HG03575 (cell line): ENCODE data around the gene NRIP3.

Source experiments
- ATAC-seq: cut with Tn5 transposase; IDR thresholded peaks from one replicate; pipeline ENCODE4 v1.9.1; 2021; ENCODE audit not compliant: unreplicated experiment, insufficient number of reproducible peaks, low FRiP score; ENCODE audit errors: extremely low read depth

The NRIP3 gene

DNA sequence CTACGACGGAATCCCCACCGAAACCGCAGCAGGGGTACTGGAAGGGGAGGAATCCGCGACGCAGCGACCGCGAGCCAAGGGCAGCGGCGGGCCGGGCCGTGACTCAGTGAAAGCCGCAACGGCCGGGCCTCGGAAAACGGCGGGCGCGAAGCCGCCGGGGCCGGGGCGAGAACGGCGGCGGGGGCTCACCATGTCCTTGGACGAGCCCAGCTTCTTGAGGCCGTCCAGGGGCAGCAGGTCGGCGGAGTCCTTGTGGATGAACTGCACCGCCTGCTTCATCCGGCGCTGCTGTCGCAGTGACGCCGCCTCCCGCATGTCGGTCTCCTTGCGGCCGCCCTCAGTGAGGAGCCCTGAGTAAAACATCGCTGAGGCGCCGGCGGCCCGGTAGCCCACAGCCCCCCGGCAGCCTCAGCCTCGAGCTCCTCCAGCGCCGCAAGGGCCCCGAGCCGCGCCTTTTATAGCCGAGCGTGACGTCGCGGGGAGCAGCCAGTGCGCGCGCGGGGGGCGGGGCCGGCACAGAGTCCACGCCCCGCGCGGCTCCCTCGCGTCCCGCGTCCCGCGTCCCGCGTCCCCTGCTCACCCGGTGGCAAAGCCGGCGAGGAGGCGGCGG is at the start of gene NRIP3:
Gene NRIP3, minus strand, starts transcription at position 429 of the 610 bp plus-strand sequence. Its CDS starts 66 bp downstream, at position 363.
- no peak for ATAC-seq

DNA sequence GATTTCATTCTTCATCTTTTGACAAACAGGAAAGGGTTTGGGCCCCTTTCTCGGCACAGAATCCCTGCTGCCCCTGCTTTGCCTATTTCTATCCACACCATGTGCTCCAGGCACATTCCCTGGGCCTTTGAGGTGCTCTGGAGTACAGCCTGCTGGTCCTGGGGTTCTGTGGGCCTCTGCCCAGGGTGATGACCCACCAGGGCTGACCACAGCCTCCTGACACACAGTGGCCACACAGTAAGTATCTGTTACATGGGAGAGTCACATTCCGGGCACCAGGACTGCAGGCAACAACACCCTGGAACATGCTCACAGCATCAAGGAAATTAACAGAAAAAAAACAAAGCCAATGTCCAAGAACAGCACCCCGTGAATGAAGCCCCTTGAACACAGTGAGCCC is 48.5 kb upstream of the NRIP3 start:
- no peak for ATAC-seq

DNA sequence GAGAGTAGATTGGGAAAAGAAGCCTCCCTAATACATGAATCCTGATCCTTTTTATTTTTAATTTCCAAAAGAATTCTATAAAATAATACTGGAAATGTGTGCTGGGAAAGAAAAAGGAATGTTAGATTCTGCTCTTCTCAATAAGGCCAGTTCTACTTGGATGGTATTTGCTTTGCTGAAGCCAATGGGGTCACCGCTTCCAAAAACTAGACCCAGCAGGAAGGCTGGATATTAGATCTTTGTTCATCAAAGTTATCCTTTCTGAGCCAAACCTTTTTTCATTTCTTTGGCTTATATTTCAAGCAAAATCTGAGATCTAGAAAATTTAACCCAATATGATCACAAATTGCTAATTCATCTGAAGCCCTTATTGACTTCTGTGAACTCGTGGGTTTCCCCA is 46.2 kb upstream of the NRIP3 start:
- no peak for ATAC-seq

DNA sequence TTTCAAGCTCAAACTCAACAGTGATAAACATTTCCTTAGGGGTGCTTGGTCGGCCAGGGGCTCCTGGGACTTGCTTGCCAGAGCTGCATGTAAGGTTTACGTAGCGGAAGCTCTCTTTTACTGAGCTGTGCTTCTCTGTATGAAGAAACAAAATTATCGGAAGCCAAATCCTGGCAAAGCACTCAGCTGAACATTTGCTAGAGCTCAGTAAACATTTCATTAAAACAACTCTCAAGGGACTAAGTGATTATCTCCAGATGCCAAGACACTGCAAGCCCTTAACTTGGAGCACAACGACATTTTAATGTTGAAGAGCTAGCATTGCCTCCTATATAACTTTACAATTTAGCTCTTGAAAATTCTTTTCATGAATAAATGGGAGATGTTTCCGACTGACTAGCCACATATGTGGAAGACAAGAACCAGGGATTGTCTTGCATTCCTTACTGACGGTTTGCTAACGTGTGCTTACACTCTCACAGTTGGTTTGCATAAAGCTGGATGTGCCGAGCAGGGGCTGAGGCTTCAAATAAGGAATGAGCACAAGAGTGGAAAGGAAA is 44.2 kb upstream of the NRIP3 start:
- no peak for ATAC-seq

DNA sequence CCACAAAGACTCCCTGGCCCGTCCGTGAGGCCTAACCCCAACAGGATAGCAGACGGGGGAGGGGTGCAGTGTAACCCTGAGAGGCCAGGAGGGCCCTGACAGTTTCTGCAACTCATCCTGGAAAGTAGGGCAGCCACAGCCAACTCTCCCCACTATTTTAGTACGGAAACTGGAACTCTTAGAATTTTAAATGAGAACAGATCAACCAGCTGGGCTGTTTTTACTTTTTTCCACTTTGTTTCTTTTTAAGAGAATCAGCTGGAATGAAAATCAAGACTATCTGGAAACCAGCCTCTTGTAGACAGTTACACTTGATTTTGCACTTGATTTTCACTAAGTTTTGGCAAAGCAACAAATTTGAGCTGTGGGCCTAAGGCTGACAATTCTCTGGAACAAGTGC is 42.7 kb upstream of the NRIP3 start:
- ATAC-seq: no peak

DNA sequence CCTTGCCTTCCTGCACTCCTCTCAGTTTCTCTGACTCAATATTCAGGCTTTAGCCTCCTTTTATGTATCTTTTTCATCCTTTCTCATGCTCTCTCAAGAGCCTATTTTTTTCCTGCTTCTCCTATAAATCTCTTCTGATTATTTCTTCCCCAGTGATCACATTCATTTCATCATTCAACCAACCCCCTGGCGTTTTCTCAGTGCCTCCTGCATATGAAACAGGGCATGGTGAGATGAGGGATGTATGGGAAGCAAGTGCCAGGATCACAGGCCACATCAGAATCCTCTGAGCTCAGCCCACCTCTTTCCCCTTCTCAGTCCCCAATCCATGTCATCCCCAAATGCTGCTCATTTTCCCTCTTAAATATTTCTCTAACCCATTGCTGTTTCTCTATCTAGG is 38.7 kb upstream of the NRIP3 start:
- ATAC-seq: no peak

DNA sequence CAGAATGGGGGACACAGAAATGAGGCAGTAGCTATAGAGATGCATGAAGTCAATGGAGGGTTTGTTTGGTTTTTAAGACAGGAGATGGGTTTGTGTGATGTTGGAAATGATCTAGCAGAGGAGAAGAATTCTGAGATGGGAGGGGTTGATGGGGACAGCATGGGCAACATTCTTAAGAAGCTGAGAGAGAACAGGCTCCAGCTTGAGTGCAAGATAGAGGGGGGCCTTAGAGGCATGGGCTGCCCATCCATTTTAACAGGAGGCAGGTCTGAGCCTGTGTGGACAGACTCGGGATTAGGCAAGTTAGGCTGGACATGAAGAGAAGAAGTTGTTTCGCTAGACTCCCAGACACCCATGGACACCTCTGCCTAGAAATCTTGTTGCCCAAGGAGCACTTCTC is 37.9 kb upstream of the NRIP3 start:
- ATAC-seq: no peak

DNA sequence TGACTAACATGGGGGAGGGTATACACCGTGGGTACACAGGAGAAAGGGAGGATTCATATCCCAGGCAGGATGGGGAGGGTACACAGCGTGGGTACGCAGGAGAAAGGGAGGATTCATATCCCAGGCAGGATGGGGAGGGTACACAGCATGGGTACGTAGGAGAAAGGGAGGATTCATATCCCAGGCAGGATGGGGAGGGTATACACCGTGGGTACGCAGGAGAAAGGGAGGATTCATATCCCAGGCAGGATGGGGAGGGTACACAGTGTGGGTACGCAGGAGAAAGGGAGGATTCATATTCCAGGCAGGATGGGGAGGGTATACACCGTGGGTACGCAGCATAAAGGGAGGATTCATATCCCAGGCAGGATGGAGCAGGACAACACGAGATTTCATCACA is 36.6 kb upstream of the NRIP3 start:
- ATAC-seq: no peak

DNA sequence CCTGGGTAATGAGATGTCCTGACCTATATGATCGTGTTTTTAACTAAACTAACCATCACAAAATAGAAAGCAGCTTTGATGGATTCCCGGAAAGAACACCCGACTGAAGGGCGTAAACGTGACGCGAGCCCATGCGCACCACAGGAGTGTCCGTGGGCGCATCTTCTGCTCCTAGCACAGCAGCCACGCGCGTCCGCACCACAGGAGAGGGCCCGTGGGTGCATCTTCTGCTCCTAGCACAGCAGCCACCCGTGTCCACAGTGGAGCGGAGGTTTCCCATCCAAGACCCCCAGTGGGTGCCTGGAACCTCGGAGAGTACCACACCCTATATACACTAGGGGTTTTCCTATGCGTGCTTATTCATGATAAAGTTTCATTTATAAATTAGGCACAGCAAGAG is 36.1 kb upstream of the NRIP3 start:
- ATAC-seq: no peak

DNA sequence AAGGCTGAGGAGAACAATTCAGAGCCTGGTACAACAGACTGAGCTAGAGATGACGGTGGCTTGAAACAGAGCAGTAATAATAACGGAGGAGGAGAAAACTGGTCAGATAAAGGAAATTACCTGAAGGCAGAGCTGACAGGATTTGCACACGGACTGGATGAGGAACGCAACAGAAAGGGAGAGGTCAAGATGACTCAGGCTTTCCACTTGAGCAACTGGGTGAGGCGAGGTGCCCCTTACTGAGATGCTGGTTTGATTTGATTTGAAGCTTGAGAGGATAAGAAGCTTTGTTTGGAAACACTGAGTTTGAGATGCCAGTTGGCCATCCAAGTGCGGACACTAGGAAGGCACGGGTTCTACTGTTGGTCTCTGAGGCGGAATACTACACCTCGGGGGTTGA is 35.4 kb upstream of the NRIP3 start:
- no peak for ATAC-seq

DNA sequence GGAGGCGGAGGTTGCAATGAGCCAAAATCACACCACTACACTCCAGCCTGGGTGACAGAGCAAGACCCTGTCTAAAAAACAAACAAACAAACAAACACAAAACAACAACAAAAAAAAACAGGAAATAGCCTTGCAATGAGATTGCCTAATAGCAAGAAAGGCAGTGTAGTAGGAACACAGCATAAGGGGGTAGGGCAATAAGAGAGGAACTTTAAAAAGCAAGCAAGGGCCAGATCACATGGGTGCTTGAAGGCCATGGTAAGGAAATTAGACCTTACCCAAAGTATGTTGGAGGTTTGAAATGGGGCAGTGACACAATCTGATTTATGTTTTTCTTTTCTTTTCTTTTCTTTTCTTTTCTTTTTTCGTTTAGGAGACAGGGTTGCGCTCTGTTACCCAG is 34.7 kb upstream of the NRIP3 start:
- no peak for ATAC-seq

DNA sequence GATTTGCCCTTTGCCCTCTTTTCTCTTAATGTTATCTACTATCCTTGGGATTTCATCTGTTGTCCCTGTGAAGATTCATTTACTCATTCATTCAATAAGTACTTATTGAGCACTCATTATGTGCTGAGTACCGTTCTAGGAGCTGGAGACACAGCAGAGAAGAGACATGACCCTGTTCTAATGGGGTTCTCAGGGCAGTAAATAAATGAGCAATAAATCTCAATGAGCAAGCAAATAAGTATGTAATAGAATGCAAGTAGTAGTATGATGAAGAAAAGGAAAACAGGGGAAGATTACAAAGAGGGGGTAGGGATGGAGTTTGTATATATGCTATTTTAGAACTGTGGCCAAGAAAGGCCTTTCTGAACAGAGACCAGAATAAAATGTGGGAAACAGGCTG is 34.2 kb upstream of the NRIP3 start:
- ATAC-seq: no peak

DNA sequence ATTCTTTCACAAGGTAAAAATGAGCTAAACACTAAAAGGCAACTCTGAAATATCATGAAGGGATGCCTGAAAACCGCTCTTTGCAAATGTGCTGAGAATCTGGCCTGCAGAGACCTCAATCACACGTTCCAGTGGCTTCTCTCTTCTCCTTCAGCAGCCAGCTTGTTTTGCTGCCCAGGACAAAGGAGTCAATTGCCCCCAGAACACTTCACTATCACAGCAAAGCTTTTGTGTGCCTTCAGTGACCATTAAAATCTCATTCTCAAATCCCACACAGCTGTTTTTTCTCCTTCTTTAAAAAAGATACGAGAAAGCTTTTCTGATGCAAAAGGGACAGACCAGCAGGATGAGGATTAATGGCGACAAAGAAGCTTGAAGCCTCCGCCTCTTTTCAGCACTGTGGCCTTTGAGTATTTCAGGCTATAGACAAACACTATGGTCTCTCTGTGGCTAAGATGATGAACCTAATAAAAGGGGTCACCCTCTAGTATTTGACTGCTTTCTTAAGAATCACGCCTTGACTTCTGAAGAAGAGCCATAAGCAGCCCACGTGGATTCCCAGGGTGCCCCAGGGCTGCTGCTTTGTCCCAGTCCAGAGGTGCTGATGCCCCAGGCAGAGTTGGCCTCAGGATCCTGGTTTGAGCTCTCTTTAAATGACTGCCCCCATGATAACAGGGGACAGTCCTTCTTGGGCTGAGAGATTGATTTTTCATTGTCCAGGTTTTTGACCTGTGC is 33.4 kb upstream of the NRIP3 start:
- ATAC-seq: no peak

DNA sequence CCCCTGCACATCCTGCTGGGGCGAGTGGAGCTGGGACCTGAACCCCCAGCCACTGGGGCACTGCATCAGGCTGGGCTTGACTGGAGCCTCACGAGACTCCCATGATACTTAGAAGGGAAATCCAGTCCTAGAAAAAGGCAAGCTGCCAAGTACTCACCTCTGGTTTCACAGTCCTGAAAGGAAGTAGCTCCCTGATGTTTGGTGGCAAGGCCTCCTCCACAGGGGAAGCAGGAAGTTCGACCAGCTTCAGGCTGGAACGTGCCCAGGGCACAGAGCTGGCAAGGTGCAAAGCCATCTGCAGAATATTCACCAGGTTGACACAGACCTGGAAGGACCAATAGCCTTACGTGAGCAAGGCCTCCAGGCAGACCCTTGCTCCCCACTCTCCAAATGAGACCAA is 26.8 kb upstream of the NRIP3 start:
- ATAC-seq: no peak

DNA sequence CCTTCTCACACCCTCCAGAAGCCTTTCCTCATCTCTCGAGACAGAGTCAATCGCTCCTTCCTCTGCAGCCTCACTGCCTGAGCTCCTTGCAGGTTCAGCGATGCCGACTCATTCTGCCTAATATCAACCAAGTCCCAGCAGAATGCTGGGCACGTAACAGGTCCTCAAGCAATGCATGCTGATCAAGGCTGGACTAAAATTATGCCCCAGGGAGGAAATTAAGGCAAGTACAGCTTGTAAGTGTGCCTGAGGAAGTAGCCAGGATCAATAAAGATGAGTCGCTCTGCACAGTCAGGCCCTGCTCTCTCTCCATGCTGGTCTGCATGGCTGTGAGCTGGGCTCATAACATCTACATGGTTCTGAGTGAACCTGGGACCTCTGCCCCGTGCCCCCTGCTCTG is 25.6 kb upstream of the NRIP3 start:
- ATAC-seq: no peak

DNA sequence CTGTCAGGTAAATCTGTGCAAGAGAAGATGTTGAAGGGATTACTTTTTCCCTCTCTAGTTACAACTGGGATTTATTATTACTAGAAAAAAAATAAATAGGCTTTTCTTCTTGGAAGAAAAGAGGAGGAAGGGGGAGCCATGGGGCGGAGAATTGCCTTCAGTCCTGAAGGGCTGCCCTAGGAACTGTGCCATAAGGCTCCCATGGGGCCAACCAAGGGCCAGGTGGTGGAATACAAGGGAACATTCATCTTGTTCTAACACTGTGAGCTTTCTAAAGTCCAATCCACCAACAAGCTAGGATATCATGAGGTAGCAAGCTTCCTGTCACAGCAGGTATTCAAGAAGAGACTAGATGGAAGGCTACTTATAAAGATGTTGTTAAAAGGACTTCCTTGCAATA is 24.8 kb upstream of the NRIP3 start:
- ATAC-seq: no peak

DNA sequence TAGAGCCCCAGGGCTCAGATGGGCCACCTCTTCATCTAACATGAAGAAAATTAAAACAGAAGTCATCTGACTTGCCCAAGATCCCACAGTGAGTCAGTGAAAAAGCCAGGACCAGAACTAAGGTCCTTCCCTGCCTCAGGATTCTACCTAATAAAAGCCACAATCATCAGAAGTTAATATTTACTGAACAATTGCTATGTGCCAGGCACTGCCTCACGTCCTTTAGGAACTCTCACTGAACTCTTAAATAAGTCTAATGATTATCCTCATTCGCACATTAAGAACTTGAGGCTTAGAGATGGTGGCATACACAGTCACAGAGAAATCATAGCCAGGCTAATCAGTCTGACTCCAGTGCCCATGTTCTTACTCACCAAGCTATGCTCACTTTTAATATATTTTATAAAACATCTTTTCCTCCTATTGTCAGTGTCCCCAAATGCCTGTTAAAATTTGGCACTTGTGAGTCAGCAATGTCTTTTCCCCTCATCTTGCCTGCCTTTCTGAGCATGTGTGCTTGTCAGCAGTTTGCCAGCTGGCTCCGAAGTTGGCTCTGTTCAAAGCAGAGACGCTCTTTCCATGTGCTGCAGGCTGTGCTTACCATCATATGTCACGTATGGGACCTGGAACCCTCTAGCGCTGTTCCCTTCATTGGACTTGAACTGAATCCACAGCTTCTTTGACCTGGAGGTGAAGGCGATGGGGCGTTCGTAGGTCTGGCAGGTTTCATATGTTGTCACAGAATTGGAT is 21.5 kb upstream of the NRIP3 start:
- no peak for ATAC-seq

DNA sequence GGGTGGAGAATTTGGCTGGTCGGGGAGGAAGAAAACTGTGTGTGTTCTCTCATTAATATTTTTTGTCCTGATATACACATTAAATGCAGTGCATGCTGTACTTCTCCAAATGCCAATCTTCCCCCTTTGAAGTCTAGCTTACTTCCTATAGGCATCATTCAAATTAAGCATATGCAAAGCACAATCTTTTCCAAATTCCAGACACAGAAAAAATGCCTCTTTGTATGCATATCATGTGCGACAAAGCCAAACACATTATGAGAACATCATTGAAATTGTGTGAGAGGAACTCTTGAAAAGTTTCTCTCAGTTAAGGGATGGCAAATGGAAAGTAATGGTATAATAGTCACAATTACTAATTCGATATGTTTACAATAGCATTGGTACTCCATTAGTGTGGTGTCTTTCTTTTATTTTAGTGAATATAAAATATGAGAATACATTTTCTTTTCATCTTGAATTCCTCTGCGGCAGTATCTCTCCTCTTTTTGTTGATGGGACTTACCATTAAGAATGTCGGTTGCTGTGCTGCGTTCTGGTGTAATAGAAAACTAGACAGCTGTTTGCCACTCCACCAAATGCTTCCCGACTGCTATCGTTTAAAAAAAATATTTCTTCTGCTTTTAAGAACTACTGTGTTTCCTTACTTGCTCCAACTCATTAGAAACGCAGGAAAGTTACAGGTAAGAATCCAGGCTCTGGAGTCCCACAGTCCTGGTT is 19.3 kb upstream of the NRIP3 start:
- no peak for ATAC-seq

DNA sequence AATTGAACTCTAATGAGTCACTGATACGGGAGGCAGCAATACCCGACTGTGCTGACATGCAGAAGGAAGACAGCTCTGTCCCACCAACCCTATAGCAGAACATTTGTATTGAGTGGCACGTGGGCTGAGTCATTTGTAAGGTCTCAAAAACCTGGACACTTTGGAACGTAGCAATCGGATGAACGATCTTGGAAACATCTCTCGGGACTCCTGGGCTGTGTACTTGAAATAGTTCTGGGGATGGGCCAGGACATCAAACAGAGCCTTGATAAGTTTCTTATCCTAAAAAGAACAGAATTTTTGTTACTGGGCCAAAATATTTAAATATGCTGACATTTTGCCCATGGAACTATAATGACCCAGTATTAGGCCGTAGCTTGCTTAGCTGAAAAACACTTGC is 17.1 kb upstream of the NRIP3 start:
- no peak for ATAC-seq
